Measurements from ENCODE around the gene LDHB.

DNA sequence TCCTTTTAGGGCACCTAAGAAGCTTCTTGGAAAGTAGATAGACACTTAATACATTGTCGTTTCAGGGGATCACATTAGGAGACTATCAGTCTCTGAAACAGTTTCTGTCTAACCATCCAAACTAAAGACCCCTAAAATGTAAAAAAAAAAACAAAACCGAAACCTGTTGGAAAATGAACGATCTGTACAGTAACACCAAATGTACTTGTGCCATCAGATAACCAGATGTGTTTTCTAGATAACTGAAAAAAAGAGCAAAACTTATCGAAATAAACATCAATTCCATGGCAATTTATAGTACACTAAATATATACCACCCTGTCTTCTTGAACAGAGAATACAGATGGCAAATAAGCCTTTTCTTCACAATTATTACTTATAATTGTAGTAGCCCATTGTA lies 2.1 kb downstream of the LDHB start:
- TF ChIP-seq, protein P1, sequence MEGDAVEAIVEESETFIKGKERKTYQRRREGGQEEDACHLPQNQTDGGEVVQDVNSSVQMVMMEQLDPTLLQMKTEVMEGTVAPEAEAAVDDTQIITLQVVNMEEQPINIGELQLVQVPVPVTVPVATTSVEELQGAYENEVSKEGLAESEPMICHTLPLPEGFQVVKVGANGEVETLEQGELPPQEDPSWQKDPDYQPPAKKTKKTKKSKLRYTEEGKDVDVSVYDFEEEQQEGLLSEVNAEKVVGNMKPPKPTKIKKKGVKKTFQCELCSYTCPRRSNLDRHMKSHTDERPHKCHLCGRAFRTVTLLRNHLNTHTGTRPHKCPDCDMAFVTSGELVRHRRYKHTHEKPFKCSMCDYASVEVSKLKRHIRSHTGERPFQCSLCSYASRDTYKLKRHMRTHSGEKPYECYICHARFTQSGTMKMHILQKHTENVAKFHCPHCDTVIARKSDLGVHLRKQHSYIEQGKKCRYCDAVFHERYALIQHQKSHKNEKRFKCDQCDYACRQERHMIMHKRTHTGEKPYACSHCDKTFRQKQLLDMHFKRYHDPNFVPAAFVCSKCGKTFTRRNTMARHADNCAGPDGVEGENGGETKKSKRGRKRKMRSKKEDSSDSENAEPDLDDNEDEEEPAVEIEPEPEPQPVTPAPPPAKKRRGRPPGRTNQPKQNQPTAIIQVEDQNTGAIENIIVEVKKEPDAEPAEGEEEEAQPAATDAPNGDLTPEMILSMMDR (IDR thresholded peaks at IDR 0.05): no peak
- TF ChIP-seq POLR2A (IDR thresholded peaks at IDR 0.05): no peak
- TF ChIP-seq POLR2AphosphoS5 (IDR thresholded peaks at IDR 0.05): no peak
